Transverse colon (tissue), 4 donors: ENCODE results near the gene STAP2. TPM values are rescaled to one million over a fixed set of nuclear protein-coding genes. Genes with fewer than 3 reads are reported as not detected.
"Not testable (repeated sequence)": the region's sequence is repeated elsewhere in the genome, so short reads cannot be mapped to it uniquely, and the experiment has no call there.

Experiments used
- DNase-seq: peaks from one replicate; pipeline ENCODE4 v3.0.0-alpha.2; 2019
- H3K27ac ChIP-seq, 4 donors: fragments of 200-600 bp; sonication (generic); 2 replicates each; pipeline ENCODE4 v1.5.1; 2016 to 2018; ENCODE audit warnings: inconsistent platforms in 4 of 4
- H3K27me3 ChIP-seq: fragments of 200-600 bp; sonication (generic); 2 replicates; pipeline ENCODE4 v1.5.1; 2017; ENCODE audit warnings: inconsistent platforms
- H3K36me3 ChIP-seq, 4 donors: fragments of 200-600 bp; sonication (generic); 2 replicates each; pipeline ENCODE4 v1.5.1; 2017 to 2019; ENCODE audit warnings: inconsistent platforms in 4 of 4
- H3K4me1 ChIP-seq, 4 donors: fragments of 200-600 bp; sonication (generic); 2 replicates each; pipeline ENCODE4 v1.5.1; 2017 to 2020; ENCODE audit warnings: inconsistent platforms in 4 of 4
- H3K4me3 ChIP-seq, 4 donors: fragments of 200-600 bp; sonication (generic); 1 replicate in 1 of 4; 2 replicates in 3 of 4; pipeline versions ENCODE4 v1.5.1 to v1.6.1; 2017 to 2019; ENCODE audit warnings: inconsistent platforms in 4 of 4
- H3K9me3 ChIP-seq, 2 donors: fragments of 200-600 bp; sonication (generic); 2 replicates each; pipeline ENCODE4 v1.5.1; 2017 to 2019; ENCODE audit warnings: inconsistent platforms in 2 of 2
- EP300 ChIP-seq: sonication (generic); formaldehyde crosslinking; IDR thresholded peaks from one replicate; pipeline ENCODE4 v1.6.1; 2017; ENCODE audit warnings: antibody characterized with exemption, low read depth
- POLR2A ChIP-seq: fragments of 450-650 bp; IDR thresholded peaks from one replicate; pipeline ENCODE4 v1.6.1; 2016; ENCODE audit warnings: antibody characterized with exemption, mild to moderate bottlenecking, moderate library complexity
- POLR2AphosphoS5 ChIP-seq, 3 donors: sonication (generic); formaldehyde crosslinking; IDR thresholded peaks; one replicate each; pipeline ENCODE4 v1.6.1; 2016; ENCODE audit warnings: antibody characterized with exemption in 3 of 3
- WGBS, 2 donors: methylation state at CpG; one replicate each; pipeline ENCODE4 v1.1.5; 2018; ENCODE audit warnings: low coverage in 1 of 2; 5-methylcytosine and 5-hydroxymethylcytosine counted together
- in situ Hi-C, 4 donors: fragments of 200-750 bp; cut with MboI; loops; one replicate each; pipeline versions ENCODE4 v1.15.0 to v1.15.1; 2017; ENCODE audit warnings: low sequenced_read_pairs in 3 of 4, low pct_ligation_motif_present in 1 of 4, low pct_unique_long_range_greater_than_20kb in 1 of 4
- intact Hi-C: fragments of 100-400 bp; cut with DNase I; formaldehyde crosslinking; loops from one replicate; pipeline ENCODE4 v1.15.1; 2023; ENCODE audit warnings: low total_unique reads
- total RNA-seq, 4 donors: library from RNA; depleted of rRNA; stranded (reverse); fragments of >200 nt; gene quantifications; one replicate each; pipeline ENCODE4 v1.1.0, GENCODE V29; 2016
- TF ChIP-seq, protein P1 (sequence below), 5 experiments: fragments of 200-600 bp in 3 of 5; fragments of 450-650 bp in 2 of 5; sonication (generic) in 3 of 5; IDR thresholded peaks; 1 replicate in 2 of 5; 2 replicates in 3 of 5; pipeline ENCODE4 v1.5.1; 2016 to 2017; ENCODE audit warnings: antibody characterized with exemption in 5 of 5, inconsistent platforms in 3 of 5, mild to moderate bottlenecking in 2 of 5, moderate library complexity in 1 of 5

Gene STAP2
- total RNA-seq, 4 donors from 2014 or later, result 146 to 680 (median 245) TPM

DNA sequence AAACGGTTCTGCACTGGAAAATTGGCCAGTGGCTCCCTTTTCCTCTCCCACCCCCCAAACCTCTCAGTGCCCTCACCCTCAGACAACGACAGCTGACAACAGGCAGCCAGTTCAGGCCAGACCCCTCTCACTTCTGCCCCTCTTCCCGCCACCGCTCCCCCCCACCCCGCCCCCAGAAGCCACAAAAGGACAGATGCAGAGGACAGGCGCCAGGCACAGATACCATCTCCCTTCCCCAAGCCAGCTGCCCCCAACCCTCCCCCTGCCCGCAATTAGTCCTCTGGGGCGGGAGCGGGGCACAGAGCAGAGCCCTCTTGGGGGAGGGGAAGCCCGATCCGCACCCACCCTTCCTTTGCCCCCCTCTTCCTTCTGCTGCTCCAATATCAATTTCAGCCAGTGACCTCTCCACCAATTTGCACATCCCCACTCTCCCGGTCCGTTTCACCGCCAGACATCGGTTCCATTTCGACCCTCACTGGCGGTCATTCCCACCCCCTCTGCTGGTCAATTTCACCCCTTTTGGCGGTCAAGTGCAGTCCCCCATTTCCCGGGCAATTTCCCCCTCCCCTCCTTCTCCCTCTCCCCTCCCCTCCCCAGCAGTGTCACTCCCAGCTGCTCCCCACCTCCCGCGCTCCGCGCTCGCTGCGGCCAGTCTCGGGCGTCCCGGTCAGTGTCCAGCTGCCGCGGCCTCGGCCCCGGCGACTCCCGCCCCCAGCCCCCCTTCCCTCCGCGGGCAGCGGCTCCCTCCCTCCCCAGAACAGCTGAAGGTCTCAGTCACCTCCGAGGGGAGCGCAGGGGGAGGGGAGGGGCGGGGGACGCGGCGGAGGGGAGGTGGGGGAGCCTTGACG lies 60.0 kb downstream of the STAP2 start, which contains the start of gene SHD:
Gene SHD (plus strand): TSS at position 848 of the 848 bp plus-strand sequence. CDS start 798 bp downstream, outside the sequence.
- peak within 1 kb of the TSS in 3 of 4 donors; percentile 1 to 43 (median 28) for H3K4me3 ChIP-seq
- 13 to 15% methylated on average over 12 to 30 of the region's 44 CpGs for WGBS, 2 donors

DNA sequence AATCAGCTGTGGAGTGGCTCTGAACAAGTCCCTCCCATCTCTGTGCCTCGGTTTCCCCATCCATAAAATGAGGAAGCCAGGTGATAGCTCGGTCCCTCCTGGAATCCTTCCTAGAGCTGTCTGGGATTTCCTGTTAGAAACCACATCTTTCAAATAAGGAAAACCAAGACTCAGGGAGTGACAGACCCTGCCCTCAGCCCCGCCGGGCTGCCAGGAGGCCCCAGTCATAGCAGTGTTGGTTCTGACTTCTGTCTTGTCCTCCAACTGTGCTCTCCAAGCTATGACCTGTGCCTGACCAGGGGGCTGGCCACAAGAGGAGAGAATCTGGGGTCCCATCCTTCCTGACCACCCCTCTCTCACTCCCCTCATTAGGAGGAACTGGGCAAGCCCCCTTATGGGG lies 60.6 kb downstream of the STAP2 start:
- peaks cover 60% of the 10 kb centered on the region for H3K27me3 ChIP-seq
- WGBS, 2 donors, result 13 to 60% methylated on average over 1 to 4 of the region's 4 CpGs

More for the DNA sequence above, 60.0 kb downstream of the STAP2 start, which contains the start of gene SHD:
- peaks cover 4 to 18% (median 13%) of the 10 kb centered on the region in 4 donors for H3K4me1 ChIP-seq
- H3K9me3 ChIP-seq, result no peaks in the 10 kb centered on the region
- H3K27me3 ChIP-seq, result peaks cover 65% of the 10 kb centered on the region
- in situ Hi-C loops (loop anchor here in 1 of 4 donors (10.0 kb wide), 1 partner anchor 76 kb away; no protein-coding TSS in a partner anchor), intact Hi-C loops (no loop called here)
- no peak within 1 kb of the TSS for H3K27ac ChIP-seq
- TF ChIP-seq EP300 (no peak), POLR2A (no peak), POLR2AphosphoS5 (IDR thresholded peaks at IDR 0.05) (no peak)
- TF ChIP-seq, protein P1, sequence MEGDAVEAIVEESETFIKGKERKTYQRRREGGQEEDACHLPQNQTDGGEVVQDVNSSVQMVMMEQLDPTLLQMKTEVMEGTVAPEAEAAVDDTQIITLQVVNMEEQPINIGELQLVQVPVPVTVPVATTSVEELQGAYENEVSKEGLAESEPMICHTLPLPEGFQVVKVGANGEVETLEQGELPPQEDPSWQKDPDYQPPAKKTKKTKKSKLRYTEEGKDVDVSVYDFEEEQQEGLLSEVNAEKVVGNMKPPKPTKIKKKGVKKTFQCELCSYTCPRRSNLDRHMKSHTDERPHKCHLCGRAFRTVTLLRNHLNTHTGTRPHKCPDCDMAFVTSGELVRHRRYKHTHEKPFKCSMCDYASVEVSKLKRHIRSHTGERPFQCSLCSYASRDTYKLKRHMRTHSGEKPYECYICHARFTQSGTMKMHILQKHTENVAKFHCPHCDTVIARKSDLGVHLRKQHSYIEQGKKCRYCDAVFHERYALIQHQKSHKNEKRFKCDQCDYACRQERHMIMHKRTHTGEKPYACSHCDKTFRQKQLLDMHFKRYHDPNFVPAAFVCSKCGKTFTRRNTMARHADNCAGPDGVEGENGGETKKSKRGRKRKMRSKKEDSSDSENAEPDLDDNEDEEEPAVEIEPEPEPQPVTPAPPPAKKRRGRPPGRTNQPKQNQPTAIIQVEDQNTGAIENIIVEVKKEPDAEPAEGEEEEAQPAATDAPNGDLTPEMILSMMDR (IDR thresholded peaks at IDR 0.05), result no peak
- no peaks in the 10 kb centered on the region for H3K36me3 ChIP-seq
- DNase-seq, result no peak

DNA sequence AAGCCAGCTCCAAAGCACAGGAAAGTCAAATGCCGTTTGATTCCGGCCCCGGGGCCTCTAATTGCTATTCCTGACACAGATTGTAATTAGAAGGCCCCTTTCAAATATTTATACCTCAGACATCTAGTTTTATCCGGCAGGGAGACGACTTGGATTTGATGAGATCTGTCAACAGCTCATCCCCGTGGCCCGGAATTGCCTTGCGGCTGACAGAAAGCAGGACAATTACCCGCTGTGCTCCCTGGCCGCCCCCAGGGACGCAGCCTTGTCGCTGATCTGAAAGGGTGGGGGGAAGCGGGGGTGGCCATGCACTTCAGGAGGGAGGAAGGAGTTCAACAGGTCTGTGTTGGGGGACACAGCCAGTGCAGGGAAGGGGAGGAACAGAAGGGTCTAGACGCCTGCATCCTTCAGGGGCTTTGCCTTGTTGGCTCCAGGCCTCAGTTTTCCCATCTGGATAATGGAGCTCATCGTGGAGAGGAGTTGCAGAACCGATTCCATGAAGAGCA lies 61.4 kb downstream of the STAP2 start:
- peaks cover 53% of the 10 kb centered on the region for H3K27me3 ChIP-seq
- no peaks in the 10 kb centered on the region for H3K36me3 ChIP-seq
- H3K27ac ChIP-seq, result no peak overlapping the region
- peaks cover 4 to 16% (median 13%) of the 10 kb centered on the region in 4 donors for H3K4me1 ChIP-seq
- H3K9me3 ChIP-seq, result no peaks in the 10 kb centered on the region
- intact Hi-C loops, result no loop called here
- no peak overlapping the region for H3K4me3 ChIP-seq
- WGBS, 2 donors, result 33 to 46% methylated on average over 3 to 16 of the region's 16 CpGs
- TF ChIP-seq POLR2A, result no peak
- in situ Hi-C loops, result loop anchor here in 1 of 4 donors (10.0 kb wide), 1 partner anchor 78 kb away; no protein-coding TSS in a partner anchor
- no peak for DNase-seq

More for the DNA sequence above, 60.6 kb downstream of the STAP2 start:
- in situ Hi-C loops, result loop anchor here in 1 of 4 donors (10.0 kb wide), 1 partner anchor 77 kb away; no protein-coding TSS in a partner anchor
- no peak for DNase-seq
- H3K9me3 ChIP-seq, result no peaks in the 10 kb centered on the region
- no peaks in the 10 kb centered on the region for H3K36me3 ChIP-seq
- intact Hi-C loops, result no loop called here
- H3K27ac ChIP-seq, result no peak overlapping the region
- no peak overlapping the region for H3K4me3 ChIP-seq
- peaks cover 4 to 16% (median 13%) of the 10 kb centered on the region in 4 donors for H3K4me1 ChIP-seq
- no peak for TF ChIP-seq EP300
- TF ChIP-seq POLR2AphosphoS5 (IDR thresholded peaks at IDR 0.05), result no peak

DNA sequence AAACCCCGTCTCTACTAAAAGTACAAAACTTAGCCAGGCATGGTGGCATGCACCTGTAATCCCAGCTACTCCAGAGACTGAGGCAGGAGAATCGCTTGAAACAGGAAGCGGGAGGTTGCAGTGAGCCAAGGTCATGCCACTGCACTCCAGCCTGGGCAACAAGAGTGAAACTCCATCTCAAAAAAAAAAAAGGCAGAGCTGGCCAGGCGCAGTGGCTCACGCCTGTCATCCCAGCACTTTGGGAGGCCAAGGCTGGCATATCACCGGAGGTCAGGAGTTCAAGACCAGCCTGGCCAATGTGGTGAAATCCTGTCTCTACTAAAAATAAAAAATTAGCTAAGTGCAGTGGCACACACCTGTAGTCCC lies 64.3 kb downstream of the STAP2 start:
- in situ Hi-C loops, result loop anchor here in 2 of 4 donors (10.0 to 25.0 kb wide), 2 partner anchors 80 to 88 kb away; no protein-coding TSS in a partner anchor
- H3K4me3 ChIP-seq, H3K4me1 ChIP-seq, DNase-seq, H3K9me3 ChIP-seq, intact Hi-C loops, H3K36me3 ChIP-seq, H3K27ac ChIP-seq: not testable (repeated sequence)
- whole genome bisulfite sequencing, 2 donors, result 80 to 95% methylated on average over 1 to 6 of the region's 6 CpGs
- peaks cover 25% of the 10 kb centered on the region for H3K27me3 ChIP-seq

Other genes with a start within 250 kb of the STAP2 start
- gene MAP2K2, start 214.7 kb downstream of the STAP2 start, total RNA-seq, result 100 to 1,000 TPM; 136 to 199 (median 195) TPM
- gene CREB3L3, start 185.2 kb downstream of the STAP2 start, total RNA-seq, result 10 to 100 TPM in 1 of 4 donors, 1 to 10 TPM in 2, not detected in 1; 1.1 to 16.4 (median 2.3) TPM
- 100 to 1,000 TPM; 141 to 215 (median 194) TPM for gene SIRT6, start 156.3 kb downstream of the STAP2 start, total RNA-seq
- gene ANKRD24, start 156.1 kb downstream of the STAP2 start, total RNA-seq, result 1 to 10 TPM; 1.2 to 6.4 (median 2.1) TPM
- gene EBI3, start 109.3 kb downstream of the STAP2 start, total RNA-seq, result 1 to 10 TPM in 2 of 4 donors, under 1 TPM in 1, not detected in 1; 0.96 to 3.7 (median 3.7) TPM
- 10 to 100 TPM in 3 of 4 donors, 1 to 10 TPM in 1; 9.6 to 24.3 (median 17.1) TPM for gene YJU2, start 91.7 kb downstream of the STAP2 start, total RNA-seq
- 10 to 100 TPM in 3 of 4 donors, 1 to 10 TPM in 1; 7.6 to 51.4 (median 27.5) TPM for gene SHD, start 59.6 kb downstream of the STAP2 start, total RNA-seq
- gene TMIGD2, start 36.4 kb downstream of the STAP2 start, total RNA-seq, result 1 to 10 TPM in 2 of 4 donors, not detected in 2; 3.8 to 4.8 TPM
- 1 to 10 TPM in 2 of 4 donors, under 1 TPM in 1, not detected in 1; 0.68 to 2.9 (median 1.5) TPM for gene FSD1, start 34.2 kb downstream of the STAP2 start, total RNA-seq
- 10 to 100 TPM; 16.5 to 96.5 (median 33.7) TPM for gene MPND, start 4.7 kb upstream of the STAP2 start, total RNA-seq
- 10 to 100 TPM; 16.5 to 63.2 (median 34.2) TPM for gene SH3GL1, start 61.7 kb upstream of the STAP2 start, total RNA-seq
- gene CHAF1A, start 63.8 kb upstream of the STAP2 start, total RNA-seq, result 10 to 100 TPM in 2 of 4 donors, 1 to 10 TPM in 2; 8.5 to 28.9 (median 11.1) TPM
- 100 to 1,000 TPM in 2 of 4 donors, 10 to 100 TPM in 2; 72.2 to 314 (median 132) TPM for gene UBXN6, start 119.0 kb upstream of the STAP2 start, total RNA-seq
- gene HDGFL2, start 133.5 kb upstream of the STAP2 start, total RNA-seq, result 10 to 100 TPM; 30.0 to 98.4 (median 38.9) TPM
- 10 to 100 TPM in 3 of 4 donors, 1 to 10 TPM in 1; 8.9 to 33.7 (median 22.2) TPM for gene PLIN4, start 179.7 kb upstream of the STAP2 start, total RNA-seq
- gene PLIN5, start 196.4 kb upstream of the STAP2 start, total RNA-seq, result 1 to 10 TPM in 3 of 4 donors, not detected in 1; 2.7 to 6.7 (median 6.0) TPM
- 10 to 100 TPM in 3 of 4 donors, 1 to 10 TPM in 1; 1.9 to 18.1 (median 14.4) TPM for gene LRG1, start 201.2 kb upstream of the STAP2 start, total RNA-seq
- gene SEMA6B, start 220.9 kb upstream of the STAP2 start, total RNA-seq, result 1 to 10 TPM in 3 of 4 donors, under 1 TPM in 1; 1.00 to 4.1 (median 1.7) TPM